ENCODE results near the gene GPX7. TPM values are rescaled to one million over a fixed set of nuclear protein-coding genes. Genes with fewer than 3 reads are reported as not detected.

GPX7 gene
- total and polyA plus RNA-seq, 2 of the 4 experiments (the other 2 are of a cell fraction) = 3.4 to 3.8 TPM

DNA sequence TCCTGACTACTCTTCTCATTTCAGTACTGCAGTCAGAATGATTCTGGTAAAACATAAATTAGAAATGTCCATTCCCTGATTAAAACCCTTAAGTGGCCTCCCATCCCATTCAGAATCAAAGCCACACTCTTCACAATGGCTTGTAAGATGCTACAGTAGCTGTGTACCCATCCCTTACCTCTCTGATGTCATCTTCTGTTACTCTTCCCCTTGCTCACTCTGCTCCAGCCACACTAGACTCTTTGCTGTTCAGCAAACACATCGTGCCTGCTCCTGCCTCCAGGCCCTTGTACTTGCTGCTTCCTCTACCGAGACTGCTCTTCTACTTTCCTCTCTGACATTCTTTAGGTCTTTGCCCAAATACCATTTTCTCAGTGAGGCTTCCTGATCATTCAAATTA is 4.3 kb upstream of the GPX7 start:
- TF ChIP-seq RFX5 (IDR thresholded peaks at IDR 0.05; ENCODE audit: low read depth, low read length) (no peak), RCOR1 (IDR thresholded peaks at IDR 0.05; ENCODE audit: insufficient replicate concordance, low read length) (no peak), RAD21 (IDR thresholded peaks at IDR 0.05; ENCODE audit: low read length) (no peak), CHD1 (IDR thresholded peaks at IDR 0.05; ENCODE audit: low read depth, low read length) (no peak), BHLHE40 (IDR thresholded peaks at IDR 0.05; ENCODE audit: low read depth, low read length) (no peak), CEBPB (IDR thresholded peaks at IDR 0.05; ENCODE audit: low read depth, low read length) (no peak), MXI1 (IDR thresholded peaks at IDR 0.05; ENCODE audit: borderline replicate concordance, low read depth, low read length) (no peak), POLR2A (IDR thresholded peaks at IDR 0.05; ENCODE audit: low read depth, low read length) (no peak), SMC3 (IDR thresholded peaks at IDR 0.05; ENCODE audit: low read depth, low read length) (no peak), MAFK (IDR thresholded peaks at IDR 0.05; ENCODE audit: low read depth, low read length) (no peak), NFE2L2 (IDR thresholded peaks at IDR 0.05; ENCODE audit: low read depth, low read length) (no peak), FOS (IDR thresholded peaks at IDR 0.05; ENCODE audit: low read depth, low read length) (no peak)
- TF ChIP-seq, protein P1, sequence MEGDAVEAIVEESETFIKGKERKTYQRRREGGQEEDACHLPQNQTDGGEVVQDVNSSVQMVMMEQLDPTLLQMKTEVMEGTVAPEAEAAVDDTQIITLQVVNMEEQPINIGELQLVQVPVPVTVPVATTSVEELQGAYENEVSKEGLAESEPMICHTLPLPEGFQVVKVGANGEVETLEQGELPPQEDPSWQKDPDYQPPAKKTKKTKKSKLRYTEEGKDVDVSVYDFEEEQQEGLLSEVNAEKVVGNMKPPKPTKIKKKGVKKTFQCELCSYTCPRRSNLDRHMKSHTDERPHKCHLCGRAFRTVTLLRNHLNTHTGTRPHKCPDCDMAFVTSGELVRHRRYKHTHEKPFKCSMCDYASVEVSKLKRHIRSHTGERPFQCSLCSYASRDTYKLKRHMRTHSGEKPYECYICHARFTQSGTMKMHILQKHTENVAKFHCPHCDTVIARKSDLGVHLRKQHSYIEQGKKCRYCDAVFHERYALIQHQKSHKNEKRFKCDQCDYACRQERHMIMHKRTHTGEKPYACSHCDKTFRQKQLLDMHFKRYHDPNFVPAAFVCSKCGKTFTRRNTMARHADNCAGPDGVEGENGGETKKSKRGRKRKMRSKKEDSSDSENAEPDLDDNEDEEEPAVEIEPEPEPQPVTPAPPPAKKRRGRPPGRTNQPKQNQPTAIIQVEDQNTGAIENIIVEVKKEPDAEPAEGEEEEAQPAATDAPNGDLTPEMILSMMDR (conservative IDR thresholded peaks at IDR 0.05; ENCODE audit: low read depth, low read length) = no peak
- TF ChIP-seq, protein P2, sequence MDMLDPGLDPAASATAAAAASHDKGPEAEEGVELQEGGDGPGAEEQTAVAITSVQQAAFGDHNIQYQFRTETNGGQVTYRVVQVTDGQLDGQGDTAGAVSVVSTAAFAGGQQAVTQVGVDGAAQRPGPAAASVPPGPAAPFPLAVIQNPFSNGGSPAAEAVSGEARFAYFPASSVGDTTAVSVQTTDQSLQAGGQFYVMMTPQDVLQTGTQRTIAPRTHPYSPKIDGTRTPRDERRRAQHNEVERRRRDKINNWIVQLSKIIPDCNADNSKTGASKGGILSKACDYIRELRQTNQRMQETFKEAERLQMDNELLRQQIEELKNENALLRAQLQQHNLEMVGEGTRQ (IDR thresholded peaks at IDR 0.05; ENCODE audit: low read depth, low read length) = no peak
- TF ChIP-seq, protein P3, sequence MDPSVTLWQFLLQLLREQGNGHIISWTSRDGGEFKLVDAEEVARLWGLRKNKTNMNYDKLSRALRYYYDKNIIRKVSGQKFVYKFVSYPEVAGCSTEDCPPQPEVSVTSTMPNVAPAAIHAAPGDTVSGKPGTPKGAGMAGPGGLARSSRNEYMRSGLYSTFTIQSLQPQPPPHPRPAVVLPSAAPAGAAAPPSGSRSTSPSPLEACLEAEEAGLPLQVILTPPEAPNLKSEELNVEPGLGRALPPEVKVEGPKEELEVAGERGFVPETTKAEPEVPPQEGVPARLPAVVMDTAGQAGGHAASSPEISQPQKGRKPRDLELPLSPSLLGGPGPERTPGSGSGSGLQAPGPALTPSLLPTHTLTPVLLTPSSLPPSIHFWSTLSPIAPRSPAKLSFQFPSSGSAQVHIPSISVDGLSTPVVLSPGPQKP (IDR thresholded peaks at IDR 0.05; ENCODE audit: borderline replicate concordance, low read depth, low read length) = no peak
- Histone ChIP-seq H3K9me3 (ENCODE audit: control insufficient read depth, insufficient read depth, low read length) (no peaks in the 10 kb centered on the region), H4K91ac (ENCODE audit: insufficient read depth, low read depth, low read length) (no peak overlapping the region), H3K27me3 (ENCODE audit: control insufficient read depth, insufficient read depth, low read length) (peaks cover 22% of the 10 kb centered on the region), H2BK120ac (ENCODE audit: low read depth, low read length) (no peak overlapping the region), H2AK5ac (ENCODE audit: low read depth, low read length) (no peak overlapping the region), H3K4me1 (ENCODE audit: control insufficient read depth, insufficient read depth, low read length) (peaks cover 3% of the 10 kb centered on the region; the same call in 1 of the 2 replicates), H4K5ac (ENCODE audit: low read depth, low read length) (no peak overlapping the region), H3K56ac (ENCODE audit: extremely low read depth, insufficient read depth, low read length) (no peak overlapping the region), H2BK5ac (ENCODE audit: low read depth, low read length, poor library complexity, severe bottlenecking) (no peak overlapping the region), H3K36me3 (ENCODE audit: control insufficient read depth, insufficient read depth, low read length) (no peaks in the 10 kb centered on the region), H2AK9ac (replicated peaks; ENCODE audit: low read depth, low read length, poor library complexity) (no peak overlapping the region), H2AFZ (replicated peaks; ENCODE audit: low read length, poor library complexity) (no peak overlapping the region), H3K79me1 (ENCODE audit: low read depth in 1 of 2, low read length in 2 of 2) (no peaks in the 10 kb centered on the region), H2BK15ac (ENCODE audit: low read depth, low read length) (no peak overlapping the region), H3K18ac (ENCODE audit: low read depth, low read length) (no peak overlapping the region), H3K23ac (ENCODE audit: low read depth, low read length) (no peak overlapping the region), H3K27ac (ENCODE audit: insufficient read depth, low read length) (no peak overlapping the region), H3K4me3 (ENCODE audit: insufficient read depth, low read depth, low read length) (no peak overlapping the region), H3K4me2 (ENCODE audit: low read depth, low read length) (no peak overlapping the region), H3K4ac (ENCODE audit: low read depth, low read length) (no peak overlapping the region), H4K20me1 (ENCODE audit: insufficient read depth, low read length) (no peaks in the 10 kb centered on the region), H2BK20ac (ENCODE audit: low read depth, low read length) (no peak overlapping the region), H3K9me1 (ENCODE audit: insufficient read depth, low read length) (peaks cover 7% of the 10 kb centered on the region; the same call in 1 of the 2 replicates), H3K14ac (replicated peaks; ENCODE audit: low read depth, low read length) (no peak overlapping the region), H3K9ac (ENCODE audit: low read depth, low read length) (no peak overlapping the region), H4K8ac (ENCODE audit: low read depth in 2 of 2, low read length in 2 of 2) (no peak overlapping the region)
- WGBS, 2 experiments (ENCODE audit: extremely low coverage in 2 of 2, insufficient read length in 1 of 2) = 86% methylated on average over 2 of the region's 2 CpGs; no CpG with 5 or more reads in 1 of the 2 experiments
- DNase-seq (no peak), ATAC-seq (ENCODE audit: low read depth) (no peak)
- intact Hi-C loops (cut with micrococcal nuclease) (no loop called here), dilution Hi-C loops (cut with HindIII; ENCODE audit: low sequenced_read_pairs, unreplicated experiment) (no loop called here), in situ Hi-C loops (cut with MboI; ENCODE audit: low sequenced_read_pairs) (no loop called here)
- no TSS peak for BruUV-seq (replicated peaks)
- POLR2A ChIA-PET (ENCODE audit: unreplicated experiment) = no interaction called here
- CTCF ChIA-PET = no interaction called here
